Erythroblast (primary cell): Measurements from ENCODE around the gene UBL7.

Source experiments
- GATA1 ChIP-seq: IDR thresholded peaks from 2 replicates; pipeline ENCODE4 v1.6.1; 2011; ENCODE audit warnings: low read depth, mild to moderate bottlenecking, control low read depth, low read length, moderate library complexity
- POLR2A ChIP-seq: IDR thresholded peaks from 2 replicates; pipeline ENCODE4 v1.6.1; 2011; ENCODE audit warnings: mild to moderate bottlenecking, low read length

DNA sequence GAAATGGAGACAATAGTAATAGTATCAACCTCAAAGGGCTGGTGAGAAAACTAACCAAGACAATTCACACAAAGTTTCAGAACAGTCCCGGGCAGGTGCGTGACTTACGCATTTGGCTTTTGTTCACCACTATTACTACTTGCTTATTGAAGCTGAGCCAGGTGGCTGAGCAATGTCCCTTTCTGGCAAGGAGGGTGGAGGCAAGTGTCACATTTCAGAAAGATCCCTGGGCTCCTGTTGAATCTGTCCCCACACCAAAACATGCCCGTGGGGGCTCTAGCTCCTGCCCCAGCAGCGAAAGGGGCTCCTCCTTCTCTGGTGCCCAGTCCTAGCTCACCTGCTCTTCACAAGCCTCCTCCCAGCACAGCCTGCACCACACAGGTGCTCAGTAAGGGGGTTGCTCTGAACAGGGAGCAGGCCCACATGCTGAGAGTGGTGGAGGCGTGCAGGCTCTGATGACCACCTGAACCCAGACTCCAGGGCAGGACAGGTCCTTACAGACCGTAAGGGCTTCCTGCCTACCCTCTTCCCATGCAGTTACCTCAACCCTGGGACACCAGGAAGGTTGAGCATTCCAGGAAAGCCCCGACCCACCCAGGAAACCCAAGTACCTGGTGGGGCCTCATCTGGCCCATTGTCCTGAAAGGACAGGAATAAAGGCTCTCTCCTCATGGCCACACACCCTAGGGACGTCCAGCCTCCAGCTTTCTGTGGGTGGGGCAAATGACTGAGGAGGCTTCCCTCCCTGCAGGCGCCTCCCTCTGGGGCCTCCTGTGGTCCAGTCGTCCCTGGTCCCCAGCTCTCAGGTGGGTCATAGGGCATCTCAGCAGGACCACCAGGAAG, 59.8 kb downstream of the UBL7 start:
- TF ChIP-seq POLR2A (peak; percentile 35), GATA1 (no peak)
